SK-N-MC (cell line): ENCODE data around the gene HNRNPF.

Experiments
- EZH2 ChIP-seq: fragments of 200-600 bp; sonication (generic); IDR thresholded peaks from one replicate; pipeline ENCODE4 v1.6.1; 2017; ENCODE audit warnings: antibody characterized with exemption
- FOXP2 ChIP-seq: optimal IDR thresholded peaks from 2 replicates; pipeline ENCODE3; 2011; ENCODE audit warnings: mild to moderate bottlenecking, moderate library complexity; ENCODE audit not compliant: insufficient read depth; ENCODE audit errors: extremely low read length, control extremely low read depth
- POLR2AphosphoS5 ChIP-seq: IDR thresholded peaks from 2 replicates; pipeline ENCODE4 v1.6.1; 2012; ENCODE audit warnings: mild to moderate bottlenecking, low read depth, low read length, borderline replicate concordance

GRCh38 chr10:43403911-43404703 lies 4.9 kb downstream of the HNRNPF start:
- TF ChIP-seq POLR2AphosphoS5 (no peak), EZH2 (no peak), FOXP2 (no peak)
